Loucy (cell line): Measurements from ENCODE around the gene SNORC.

Experiments used
- EZH2phosphoT487 ChIP-seq: fragments of 200-600 bp; IDR thresholded peaks from 2 replicates; pipeline ENCODE4 v1.6.1; 2018; ENCODE audit warnings: antibody characterized with exemption, mild to moderate bottlenecking, moderate library complexity, borderline replicate concordance
- TF ChIP-seq, protein P1 (sequence below): fragments of 200-600 bp; sonication (generic); conservative IDR thresholded peaks from 2 replicates; pipeline ENCODE4 v1.5.1; 2014; ENCODE audit warnings: mild to moderate bottlenecking, antibody characterized with exemption, low read length

DNA sequence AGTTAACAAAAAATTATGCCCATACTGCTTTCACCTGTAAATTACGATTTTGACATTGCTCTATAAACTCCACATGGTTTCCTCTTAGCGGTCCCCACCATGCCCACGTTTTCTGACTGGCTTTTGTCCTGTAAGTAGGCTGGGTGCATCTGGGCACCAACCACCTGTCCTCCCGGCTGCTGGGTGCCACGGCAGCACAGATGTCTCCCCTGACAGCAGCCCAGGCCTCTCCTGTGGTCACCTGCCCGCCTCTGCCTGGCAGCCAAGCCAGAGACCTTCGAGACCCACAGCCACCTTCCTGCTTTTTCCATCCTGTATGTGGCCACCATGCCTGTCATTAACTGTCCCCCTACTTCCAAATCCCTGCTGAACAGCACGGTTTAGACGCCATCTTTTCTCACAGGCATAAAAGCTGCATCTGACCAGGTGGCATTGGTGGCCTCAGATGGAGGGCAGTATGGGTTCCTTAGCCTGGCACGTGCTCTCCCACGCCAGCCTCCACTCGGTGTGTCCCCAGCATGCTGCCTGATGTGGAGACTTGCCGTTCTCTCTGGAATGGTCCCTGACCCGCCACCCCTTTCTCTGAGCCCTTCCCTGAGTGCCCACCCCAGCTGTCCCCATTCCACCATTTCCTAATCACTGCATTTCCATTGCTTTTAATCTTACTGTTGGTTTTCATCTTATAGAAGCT lies 18.9 kb downstream of the SNORC start:
- TF ChIP-seq, protein P1, sequence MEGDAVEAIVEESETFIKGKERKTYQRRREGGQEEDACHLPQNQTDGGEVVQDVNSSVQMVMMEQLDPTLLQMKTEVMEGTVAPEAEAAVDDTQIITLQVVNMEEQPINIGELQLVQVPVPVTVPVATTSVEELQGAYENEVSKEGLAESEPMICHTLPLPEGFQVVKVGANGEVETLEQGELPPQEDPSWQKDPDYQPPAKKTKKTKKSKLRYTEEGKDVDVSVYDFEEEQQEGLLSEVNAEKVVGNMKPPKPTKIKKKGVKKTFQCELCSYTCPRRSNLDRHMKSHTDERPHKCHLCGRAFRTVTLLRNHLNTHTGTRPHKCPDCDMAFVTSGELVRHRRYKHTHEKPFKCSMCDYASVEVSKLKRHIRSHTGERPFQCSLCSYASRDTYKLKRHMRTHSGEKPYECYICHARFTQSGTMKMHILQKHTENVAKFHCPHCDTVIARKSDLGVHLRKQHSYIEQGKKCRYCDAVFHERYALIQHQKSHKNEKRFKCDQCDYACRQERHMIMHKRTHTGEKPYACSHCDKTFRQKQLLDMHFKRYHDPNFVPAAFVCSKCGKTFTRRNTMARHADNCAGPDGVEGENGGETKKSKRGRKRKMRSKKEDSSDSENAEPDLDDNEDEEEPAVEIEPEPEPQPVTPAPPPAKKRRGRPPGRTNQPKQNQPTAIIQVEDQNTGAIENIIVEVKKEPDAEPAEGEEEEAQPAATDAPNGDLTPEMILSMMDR: no peak
- no peak for TF ChIP-seq EZH2phosphoT487
